ENCODE measurements around the gene GRID1.

The GRID1 gene

DNA sequence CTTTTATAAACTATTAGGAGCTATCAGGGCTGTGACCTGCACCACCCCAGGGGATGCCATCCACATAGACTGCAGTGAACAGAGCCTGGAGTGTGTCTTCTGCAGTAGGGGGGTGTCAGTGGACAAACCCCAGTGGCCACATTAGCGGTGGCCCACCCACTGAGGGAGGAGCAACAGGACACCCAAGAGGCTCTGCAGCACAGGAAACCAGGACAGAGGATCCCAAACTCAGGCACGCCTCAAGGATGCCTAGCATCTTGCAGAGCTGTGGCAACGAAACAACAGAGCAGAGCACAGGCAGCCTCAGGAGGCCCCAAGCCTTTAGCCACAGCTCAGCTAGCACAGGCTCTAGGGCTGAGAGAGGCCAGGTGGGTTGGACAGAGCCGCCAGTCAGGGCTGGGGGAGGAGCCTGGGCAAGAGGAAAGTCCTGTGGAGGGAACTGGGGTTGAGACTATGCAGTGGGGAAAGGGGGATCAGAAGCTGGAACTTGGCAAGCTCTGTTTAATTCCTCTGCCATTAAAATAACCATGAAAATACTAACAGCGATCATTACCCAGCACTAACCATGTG is 53.8 kb downstream of the GRID1 start:
- DNase-seq = no peak

DNA sequence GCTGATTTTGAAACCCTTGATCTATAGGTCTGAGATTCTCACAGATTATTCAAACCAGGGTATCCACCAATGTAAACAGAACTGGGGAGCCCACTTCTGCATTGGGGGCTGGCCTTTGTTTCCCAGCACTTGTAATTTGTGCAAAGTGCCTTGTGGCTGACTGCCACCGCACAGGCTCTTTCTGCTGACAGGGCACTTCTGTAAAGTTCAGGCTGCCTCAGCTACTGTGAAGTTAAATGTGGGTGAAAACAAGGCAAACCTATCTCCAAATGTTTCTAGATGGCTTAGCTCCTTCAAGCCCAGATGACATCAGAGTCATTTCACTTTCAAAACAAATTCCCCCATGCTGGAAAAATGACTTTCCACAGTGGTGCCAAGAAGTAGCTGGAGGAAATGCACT is 54.7 kb downstream of the GRID1 start:
- DNase-seq = no peak

- no peak for DNase-seq
Observed at GRCh38 chr10:86311190-86311589, 55.4 kb downstream of the GRID1 start.

GRCh38 chr10:86310702-86311101 is 55.9 kb downstream of the GRID1 start:
- no peak for DNase-seq

DNA sequence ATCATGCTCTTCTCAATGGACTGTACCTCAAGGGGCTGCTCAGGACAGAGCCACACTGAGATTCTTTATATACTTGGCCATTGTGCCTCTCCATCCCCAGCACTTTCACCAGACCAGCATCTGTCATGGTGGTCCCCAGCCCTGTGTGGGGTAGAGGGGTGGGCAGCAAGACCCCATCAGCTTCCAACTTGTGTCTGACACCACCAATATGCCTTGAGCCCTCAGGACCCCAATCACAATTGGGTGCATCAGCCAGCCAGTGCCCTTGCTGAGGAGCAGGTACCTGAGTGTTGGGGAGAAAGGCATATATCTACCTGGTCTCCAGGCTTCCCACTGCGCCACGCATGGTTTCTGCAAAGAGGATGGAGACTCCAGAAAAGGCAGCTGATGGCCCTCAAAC is 56.3 kb downstream of the GRID1 start:
- DNase-seq = no peak

- DNase-seq = no peak
Observed at GRCh38 chr10:86308056-86308455, 58.5 kb downstream of the GRID1 start.

- peak; percentile 5 for DNase-seq
Observed at GRCh38 chr10:86306628-86307278, 59.8 kb downstream of the GRID1 start.

GRCh38 chr10:86305521-86305920 is 61.1 kb downstream of the GRID1 start:
- no peak for DNase-seq

DNA sequence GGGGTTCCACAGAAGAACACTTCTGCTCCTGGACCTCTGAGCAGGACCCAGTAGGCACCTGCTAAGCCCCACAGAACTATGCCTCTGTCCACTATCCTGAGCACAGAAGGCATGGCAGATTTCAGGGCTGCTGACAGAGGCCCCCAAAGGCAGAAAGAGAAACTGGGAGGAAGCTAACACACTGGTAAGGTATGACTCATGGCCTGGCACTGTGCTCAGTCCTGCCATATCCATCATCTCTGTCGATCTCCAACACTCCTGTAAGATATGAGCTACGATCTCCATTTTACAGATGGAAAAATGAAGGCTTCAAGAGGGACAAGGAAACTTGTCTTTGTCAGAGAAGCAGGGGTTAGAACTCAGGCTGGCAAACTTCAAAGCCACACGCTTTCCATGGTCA is 62.2 kb downstream of the GRID1 start:
- DNase-seq = no peak

DNA sequence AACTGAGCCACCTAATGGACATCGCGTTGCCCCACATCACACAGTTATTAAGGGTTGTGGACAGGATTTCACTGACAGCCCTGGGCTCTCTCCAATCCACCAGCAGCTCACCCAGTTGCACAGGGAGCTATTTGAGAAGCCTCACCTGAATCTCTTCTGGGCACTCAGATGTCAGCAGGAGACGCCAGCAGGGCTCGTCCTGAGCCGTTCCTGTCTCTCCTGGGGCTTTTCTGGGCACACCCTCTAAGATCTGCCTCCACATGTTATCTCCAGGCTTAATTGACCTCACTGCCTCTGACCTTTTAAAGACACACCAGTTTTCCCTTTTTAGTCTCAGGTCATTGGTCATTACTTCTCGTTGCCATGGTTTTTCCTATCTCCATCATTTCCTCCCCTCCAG is 63.0 kb downstream of the GRID1 start:
- no peak for DNase-seq

GRCh38 chr10:86301971-86302370 is 64.6 kb downstream of the GRID1 start:
- DNase-seq = no peak

GRCh38 chr10:86300931-86301830 is 65.4 kb downstream of the GRID1 start:
- no peak for DNase-seq

GRCh38 chr10:86300399-86300925 is 66.1 kb downstream of the GRID1 start:
- DNase-seq = no peak

GRCh38 chr10:86299562-86299961 is 67.0 kb downstream of the GRID1 start:
- no peak for DNase-seq

DNA sequence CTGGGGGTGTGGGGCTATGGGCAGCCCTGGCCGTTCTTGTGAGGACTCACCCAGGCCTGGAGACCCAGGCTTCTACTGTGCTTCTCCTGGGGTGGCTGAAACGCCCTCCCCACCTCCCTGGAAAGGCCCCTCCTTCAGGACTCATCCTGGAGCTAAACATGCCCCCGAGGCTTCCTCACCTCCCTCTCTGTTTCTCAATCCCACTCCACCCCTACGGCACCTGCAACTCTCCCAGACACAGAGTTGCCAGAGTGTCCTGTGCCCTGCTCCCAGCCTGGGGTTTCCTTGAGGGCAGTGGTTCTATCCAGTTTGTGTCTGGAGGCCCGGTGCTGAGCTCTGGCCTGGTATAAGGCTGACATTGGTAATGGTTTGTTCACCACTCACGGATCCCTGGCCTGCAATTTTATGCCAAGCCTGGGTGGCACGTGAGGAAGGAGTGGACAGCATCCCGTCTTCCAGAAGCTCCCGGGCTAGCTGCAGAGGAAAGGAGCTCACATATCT is 68.0 kb downstream of the GRID1 start:
- no peak for DNase-seq

GRCh38 chr10:86295791-86296190 is 70.8 kb downstream of the GRID1 start:
- DNase-seq = no peak

- no peak for DNase-seq
Observed at GRCh38 chr10:86295351-86295750, 71.2 kb downstream of the GRID1 start.

- DNase-seq = no peak
Observed at GRCh38 chr10:86294346-86295265, 72.0 kb downstream of the GRID1 start.

GRCh38 chr10:86293396-86293791 is 73.2 kb downstream of the GRID1 start:
- DNase-seq = no peak

DNA sequence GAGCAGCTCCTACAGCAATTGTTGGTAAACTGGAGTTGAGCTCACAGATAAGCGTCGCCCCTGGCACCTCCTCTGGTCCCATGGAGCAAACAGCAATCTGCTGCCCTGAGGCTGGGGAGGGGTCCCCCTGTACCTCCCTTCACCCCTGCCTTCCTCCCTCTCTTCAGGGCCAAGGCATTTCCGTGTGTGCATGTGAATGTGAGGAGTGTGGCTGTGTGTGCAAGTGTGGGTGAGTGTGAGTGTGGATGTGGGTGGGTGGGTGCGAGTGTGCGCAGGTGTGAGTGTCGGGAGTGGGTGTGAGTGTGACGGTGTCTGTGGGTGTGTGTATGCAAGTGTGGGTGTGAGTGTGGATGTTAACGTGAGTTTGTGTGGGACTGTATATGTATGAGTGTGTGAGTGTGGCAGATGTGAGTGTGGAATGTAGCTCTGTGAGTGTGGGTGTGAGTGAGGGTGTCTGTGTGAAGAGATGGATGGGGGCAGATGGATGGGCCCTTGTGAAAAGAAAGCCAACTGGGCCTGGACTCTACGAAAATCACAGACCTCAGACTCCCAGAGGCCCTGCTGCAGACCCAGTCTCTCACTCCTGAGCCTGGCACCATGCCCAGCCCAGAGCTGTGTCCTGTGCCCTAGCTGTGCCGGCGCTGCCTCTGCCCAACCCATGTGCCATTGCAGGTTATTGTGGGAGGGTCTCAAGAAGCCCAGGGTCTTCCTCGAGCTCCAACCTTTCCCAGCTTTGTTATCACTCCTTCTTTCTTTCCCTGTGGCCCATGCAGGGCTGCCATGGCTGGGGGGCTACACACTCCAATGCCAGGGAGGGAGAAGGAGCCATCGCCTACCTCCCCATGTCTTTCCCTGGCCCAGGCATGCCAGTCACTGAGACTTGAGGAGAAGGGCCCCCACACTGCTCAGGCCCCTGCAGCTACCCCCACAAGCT is 73.9 kb downstream of the GRID1 start:
- DNase-seq = no peak

GRCh38 chr10:86291616-86292340 is 74.8 kb downstream of the GRID1 start:
- no peak for DNase-seq

Data from EL (cell line).